NB4 (cell line): ENCODE data around the gene CCDC198.

Source experiments
- CTCF ChIP-seq: IDR thresholded peaks from one replicate; pipeline ENCODE4 v1.5.1; 2012; ENCODE audit warnings: low read depth, low read length
- MAX ChIP-seq: IDR thresholded peaks from 2 replicates; pipeline ENCODE4 v1.6.1; 2011; ENCODE audit warnings: low read depth, low read length

- TF ChIP-seq MAX, result no peak
- TF ChIP-seq CTCF, result no peak
Observed at GRCh38 chr14:57495416-57495815, 1.8 kb upstream of the CCDC198 start.
